GM23338 (cell line): Measurements from ENCODE around the gene CAD. TPM values are rescaled to one million over a fixed set of nuclear protein-coding genes. Genes with fewer than 3 reads are reported as not detected.

Experiments used
- ATAC-seq: fragments of 200-7000 bp; cut with Tn5 transposase; 3 replicates; pipeline ENCODE4 v1.9.1; 2020
- DNase-seq: peaks from one replicate; pipeline ENCODE4 v3.0.0-alpha.2; 2015; ENCODE audit warnings: low spot score
- H2AFZ ChIP-seq: fragments of 200-600 bp; sonication (generic); 2 replicates; pipeline ENCODE4 v1.8.0; 2016; ENCODE audit warnings: antibody characterized with exemption, mild to moderate bottlenecking, moderate library complexity
- H3F3A ChIP-seq: fragments of 200-600 bp; sonication (generic); replicated peaks from 2 replicates; pipeline ENCODE4 v1.8.0; 2017; ENCODE audit warnings: antibody characterized with exemption, mixed run types, low read depth
- H3K27ac ChIP-seq: fragments of 200-600 bp; sonication (generic); 2 replicates; pipeline ENCODE4 v1.6.1; 2016; ENCODE audit warnings: low read depth
- H3K27me3 ChIP-seq: fragments of 200-600 bp; sonication (generic); 2 replicates; pipeline ENCODE4 v1.8.0; 2016; ENCODE audit warnings: mild to moderate bottlenecking, mixed run types, moderate library complexity; ENCODE audit not compliant: insufficient read depth
- H3K36me3 ChIP-seq: fragments of 200-600 bp; sonication (generic); 2 replicates; pipeline ENCODE4 v1.8.0; 2016; ENCODE audit warnings: mild to moderate bottlenecking; ENCODE audit not compliant: insufficient read depth
- H3K4me1 ChIP-seq: fragments of 200-600 bp; sonication (generic); 2 replicates; pipeline ENCODE4 v1.8.0; 2016; ENCODE audit warnings: mild to moderate bottlenecking, moderate library complexity; ENCODE audit not compliant: insufficient read depth
- H3K4me2 ChIP-seq: fragments of 200-600 bp; sonication (generic); 2 replicates; pipeline ENCODE4 v1.7.1; 2017; ENCODE audit warnings: mixed run types
- H3K4me3 ChIP-seq: fragments of 200-600 bp; sonication (generic); 2 replicates; pipeline ENCODE4 v1.6.1; 2016; ENCODE audit warnings: mixed run types
- H3K79me2 ChIP-seq: fragments of 200-600 bp; sonication (generic); replicated peaks from 2 replicates; pipeline ENCODE4 v1.8.0; 2017; ENCODE audit warnings: mild to moderate bottlenecking; ENCODE audit not compliant: insufficient read depth
- H3K9me2 ChIP-seq: fragments of 200-600 bp; sonication (generic); 2 replicates; pipeline ENCODE4 v1.8.0; 2017; ENCODE audit not compliant: insufficient read depth
- H4K20me1 ChIP-seq: fragments of 200-600 bp; sonication (generic); replicated peaks from 2 replicates; pipeline ENCODE4 v1.8.0; 2017; ENCODE audit warnings: mild to moderate bottlenecking; ENCODE audit not compliant: insufficient read depth
- H3K27ac Mint-ChIP-seq: 2 replicates; pipeline ENCODE4 v1.8.0; 2020; ENCODE audit warnings: inconsistent platforms, mild to moderate bottlenecking, moderate library complexity, mixed read lengths
- H3K27me3 Mint-ChIP-seq: 3 replicates; pipeline ENCODE4 v1.8.0; 2022; ENCODE audit warnings: low read depth, mild to moderate bottlenecking, moderate library complexity, mixed read lengths, inconsistent platforms; ENCODE audit not compliant: insufficient read depth, poor library complexity
- H3K36me3 Mint-ChIP-seq: 3 replicates; pipeline ENCODE4 v1.8.0; 2021; ENCODE audit warnings: low read depth, mild to moderate bottlenecking, inconsistent platforms, moderate library complexity, mixed read lengths
- H3K4me1 Mint-ChIP-seq: 3 replicates; pipeline ENCODE4 v1.8.0; 2020; ENCODE audit warnings: mild to moderate bottlenecking, inconsistent platforms, mixed read lengths
- H3K4me3 Mint-ChIP-seq: 3 replicates; pipeline ENCODE4 v1.8.0; 2021; ENCODE audit warnings: moderate library complexity, mild to moderate bottlenecking, inconsistent platforms, mixed read lengths
- H3K9me3 Mint-ChIP-seq: 3 replicates; pipeline ENCODE4 v1.8.0; 2020; ENCODE audit warnings: moderate library complexity, mild to moderate bottlenecking, inconsistent platforms, mixed read lengths
- CTCF ChIP-seq, 2 experiments: fragments of 200-600 bp in 1 of 2; sonication (generic) in 1 of 2; conservative IDR thresholded peaks; 2 replicates each; pipeline versions ENCODE4 v1.5.1 to v1.6.1; 2016 to 2017; ENCODE audit warnings: antibody characterized with exemption in 2 of 2, low read depth in 2 of 2, mild to moderate bottlenecking in 2 of 2, moderate library complexity in 1 of 2
- EZH2 ChIP-seq: fragments of 200-600 bp; sonication (generic); IDR thresholded peaks from one replicate; pipeline ENCODE4 v1.8.0; 2017; ENCODE audit warnings: antibody characterized with exemption, mild to moderate bottlenecking, low read depth; ENCODE audit not compliant: unreplicated experiment
- EZH2phosphoT487 ChIP-seq: fragments of 200-600 bp; sonication (generic); IDR thresholded peaks from one replicate; pipeline ENCODE4 v1.8.1; 2018; ENCODE audit warnings: antibody characterized with exemption; ENCODE audit not compliant: unreplicated experiment
- NANOG ChIP-seq: IDR thresholded peaks from 2 replicates; pipeline ENCODE4 v1.6.1; 2016; ENCODE audit warnings: antibody characterized with exemption, borderline replicate concordance
- POLR2AphosphoS5 ChIP-seq: IDR thresholded peaks from 2 replicates; pipeline ENCODE4 v1.6.1; 2016; ENCODE audit warnings: antibody characterized with exemption, low read depth
- ZNF114 ChIP-seq: fragments of 250-450 bp; sonication (Bioruptor Pico); IDR thresholded peaks from 2 replicates; pipeline ENCODE4 v1.5.0; 2020; ENCODE audit warnings: mild to moderate bottlenecking, moderate library complexity
- polyA plus RNA-seq: library from polyadenylated mRNA; unstranded; fragments of >200 nt; fragmentation: Nextera tagmentation; extraction: Ambion mirVana; gene quantifications from 2 replicates; pipeline ENCODE4 v1.2.1, GENCODE V29; 2016
- total RNA-seq: library from RNA; depleted of rRNA; stranded (reverse); fragments of >200 nt; shearing (Covaris generic); gene quantifications from 2 replicates; pipeline ENCODE4 v1.2.3, GENCODE V29; 2014
- TF ChIP-seq, protein P1 (sequence below): fragments of 250-450 bp; sonication (Bioruptor Pico); IDR thresholded peaks from 2 replicates; pipeline ENCODE4 v1.5.0; 2020; ENCODE audit warnings: mild to moderate bottlenecking, moderate library complexity
- TF ChIP-seq, protein P2 (sequence below): IDR thresholded peaks from one replicate; pipeline ENCODE4 v1.6.1; 2018; ENCODE audit warnings: antibody characterized with exemption; ENCODE audit not compliant: unreplicated experiment

Gene CAD
- total and polyA plus RNA-seq, 2 experiments from 2014 or later, result 38.1 to 147 TPM

DNA sequence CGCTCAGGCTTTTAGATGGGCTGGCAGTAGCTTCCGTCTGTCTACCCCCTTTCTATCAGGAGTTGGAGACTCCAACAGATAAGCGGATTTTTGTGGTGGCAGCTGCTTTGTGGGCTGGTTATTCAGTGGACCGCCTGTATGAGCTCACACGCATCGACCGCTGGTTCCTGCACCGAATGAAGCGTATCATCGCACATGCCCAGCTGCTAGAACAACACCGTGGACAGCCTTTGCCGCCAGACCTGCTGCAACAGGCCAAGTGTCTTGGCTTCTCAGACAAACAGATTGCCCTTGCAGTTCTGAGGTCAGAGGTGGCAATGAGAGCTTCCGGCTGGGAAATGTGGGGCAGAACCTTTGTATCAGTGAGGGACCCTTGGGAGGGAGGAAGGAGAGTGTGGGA lies 14.8 kb downstream of the CAD start (continued):
- TF ChIP-seq, protein P1, sequence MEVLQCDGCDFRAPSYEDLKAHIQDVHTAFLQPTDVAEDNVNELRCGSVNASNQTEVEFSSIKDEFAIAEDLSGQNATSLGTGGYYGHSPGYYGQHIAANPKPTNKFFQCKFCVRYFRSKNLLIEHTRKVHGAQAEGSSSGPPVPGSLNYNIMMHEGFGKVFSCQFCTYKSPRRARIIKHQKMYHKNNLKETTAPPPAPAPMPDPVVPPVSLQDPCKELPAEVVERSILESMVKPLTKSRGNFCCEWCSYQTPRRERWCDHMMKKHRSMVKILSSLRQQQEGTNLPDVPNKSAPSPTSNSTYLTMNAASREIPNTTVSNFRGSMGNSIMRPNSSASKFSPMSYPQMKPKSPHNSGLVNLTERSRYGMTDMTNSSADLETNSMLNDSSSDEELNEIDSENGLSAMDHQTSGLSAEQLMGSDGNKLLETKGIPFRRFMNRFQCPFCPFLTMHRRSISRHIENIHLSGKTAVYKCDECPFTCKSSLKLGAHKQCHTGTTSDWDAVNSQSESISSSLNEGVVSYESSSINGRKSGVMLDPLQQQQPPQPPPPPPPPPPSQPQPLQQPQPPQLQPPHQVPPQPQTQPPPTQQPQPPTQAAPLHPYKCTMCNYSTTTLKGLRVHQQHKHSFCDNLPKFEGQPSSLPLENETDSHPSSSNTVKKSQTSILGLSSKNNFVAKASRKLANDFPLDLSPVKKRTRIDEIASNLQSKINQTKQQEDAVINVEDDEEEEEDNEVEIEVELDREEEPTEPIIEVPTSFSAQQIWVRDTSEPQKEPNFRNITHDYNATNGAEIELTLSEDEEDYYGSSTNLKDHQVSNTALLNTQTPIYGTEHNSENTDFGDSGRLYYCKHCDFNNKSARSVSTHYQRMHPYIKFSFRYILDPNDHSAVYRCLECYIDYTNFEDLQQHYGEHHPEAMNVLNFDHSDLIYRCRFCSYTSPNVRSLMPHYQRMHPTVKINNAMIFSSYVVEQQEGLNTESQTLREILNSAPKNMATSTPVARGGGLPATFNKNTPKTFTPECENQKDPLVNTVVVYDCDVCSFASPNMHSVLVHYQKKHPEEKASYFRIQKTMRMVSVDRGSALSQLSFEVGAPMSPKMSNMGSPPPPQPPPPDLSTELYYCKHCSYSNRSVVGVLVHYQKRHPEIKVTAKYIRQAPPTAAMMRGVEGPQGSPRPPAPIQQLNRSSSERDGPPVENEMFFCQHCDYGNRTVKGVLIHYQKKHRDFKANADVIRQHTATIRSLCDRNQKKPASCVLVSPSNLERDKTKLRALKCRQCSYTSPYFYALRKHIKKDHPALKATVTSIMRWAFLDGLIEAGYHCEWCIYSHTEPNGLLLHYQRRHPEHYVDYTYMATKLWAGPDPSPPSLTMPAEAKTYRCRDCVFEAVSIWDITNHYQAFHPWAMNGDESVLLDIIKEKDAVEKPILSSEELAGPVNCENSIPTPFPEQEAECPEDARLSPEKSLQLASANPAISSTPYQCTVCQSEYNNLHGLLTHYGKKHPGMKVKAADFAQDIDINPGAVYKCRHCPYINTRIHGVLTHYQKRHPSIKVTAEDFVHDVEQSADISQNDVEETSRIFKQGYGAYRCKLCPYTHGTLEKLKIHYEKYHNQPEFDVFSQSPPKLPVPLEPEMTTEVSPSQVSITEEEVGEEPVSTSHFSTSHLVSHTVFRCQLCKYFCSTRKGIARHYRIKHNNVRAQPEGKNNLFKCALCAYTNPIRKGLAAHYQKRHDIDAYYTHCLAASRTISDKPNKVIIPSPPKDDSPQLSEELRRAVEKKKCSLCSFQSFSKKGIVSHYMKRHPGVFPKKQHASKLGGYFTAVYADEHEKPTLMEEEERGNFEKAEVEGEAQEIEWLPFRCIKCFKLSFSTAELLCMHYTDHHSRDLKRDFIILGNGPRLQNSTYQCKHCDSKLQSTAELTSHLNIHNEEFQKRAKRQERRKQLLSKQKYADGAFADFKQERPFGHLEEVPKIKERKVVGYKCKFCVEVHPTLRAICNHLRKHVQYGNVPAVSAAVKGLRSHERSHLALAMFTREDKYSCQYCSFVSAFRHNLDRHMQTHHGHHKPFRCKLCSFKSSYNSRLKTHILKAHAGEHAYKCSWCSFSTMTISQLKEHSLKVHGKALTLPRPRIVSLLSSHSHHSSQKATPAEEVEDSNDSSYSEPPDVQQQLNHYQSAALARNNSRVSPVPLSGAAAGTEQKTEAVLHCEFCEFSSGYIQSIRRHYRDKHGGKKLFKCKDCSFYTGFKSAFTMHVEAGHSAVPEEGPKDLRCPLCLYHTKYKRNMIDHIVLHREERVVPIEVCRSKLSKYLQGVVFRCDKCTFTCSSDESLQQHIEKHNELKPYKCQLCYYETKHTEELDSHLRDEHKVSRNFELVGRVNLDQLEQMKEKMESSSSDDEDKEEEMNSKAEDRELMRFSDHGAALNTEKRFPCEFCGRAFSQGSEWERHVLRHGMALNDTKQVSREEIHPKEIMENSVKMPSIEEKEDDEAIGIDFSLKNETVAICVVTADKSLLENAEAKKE (CRISPR knock-in tag), result no peak
- TF ChIP-seq CTCF (conservative IDR thresholded peaks at IDR 0.05; ENCODE audit: low read depth in 2 of 2), result no peak
- no peak for TF ChIP-seq EZH2phosphoT487
- no peak for TF ChIP-seq EZH2
- no peak for TF ChIP-seq POLR2AphosphoS5
- TF ChIP-seq ZNF114 (CRISPR knock-in tag), result no peak

- no peaks in the 10 kb centered on the region for H3K4me1 ChIP-seq
- Mint-ChIP-seq H3K27ac (no peak overlapping the region), H3K9me3 (no peaks in the 10 kb centered on the region), H3K4me1 (no peaks in the 10 kb centered on the region), H3K27me3 (peaks cover 14% of the 10 kb centered on the region), H3K36me3 (peaks cover 97% of the 10 kb centered on the region), H3K4me3 (no peak overlapping the region)
- peaks cover 10% of the 10 kb centered on the region; the same call in 1 of the 2 replicates for H4K20me1 ChIP-seq
- ATAC-seq (no peak), DNase-seq (no peak)
- H3K4me2 ChIP-seq, result no peak overlapping the region
- no peak overlapping the region for H3K4me3 ChIP-seq
- no peaks in the 10 kb centered on the region for H3K27me3 ChIP-seq
- H3K36me3 ChIP-seq, result peaks cover 78% of the 10 kb centered on the region
- no peak overlapping the region for H3K27ac ChIP-seq
- no peak overlapping the region for H2AFZ ChIP-seq
- H3K9me2 ChIP-seq, result no peaks in the 10 kb centered on the region
- H3F3A ChIP-seq, result no peaks in the 10 kb centered on the region
- H3K79me2 ChIP-seq, result 0 out of 2 replicates have a peak, but pooled peaks cover 3% of the 10 kb centered on the region
- TF ChIP-seq, protein P2, sequence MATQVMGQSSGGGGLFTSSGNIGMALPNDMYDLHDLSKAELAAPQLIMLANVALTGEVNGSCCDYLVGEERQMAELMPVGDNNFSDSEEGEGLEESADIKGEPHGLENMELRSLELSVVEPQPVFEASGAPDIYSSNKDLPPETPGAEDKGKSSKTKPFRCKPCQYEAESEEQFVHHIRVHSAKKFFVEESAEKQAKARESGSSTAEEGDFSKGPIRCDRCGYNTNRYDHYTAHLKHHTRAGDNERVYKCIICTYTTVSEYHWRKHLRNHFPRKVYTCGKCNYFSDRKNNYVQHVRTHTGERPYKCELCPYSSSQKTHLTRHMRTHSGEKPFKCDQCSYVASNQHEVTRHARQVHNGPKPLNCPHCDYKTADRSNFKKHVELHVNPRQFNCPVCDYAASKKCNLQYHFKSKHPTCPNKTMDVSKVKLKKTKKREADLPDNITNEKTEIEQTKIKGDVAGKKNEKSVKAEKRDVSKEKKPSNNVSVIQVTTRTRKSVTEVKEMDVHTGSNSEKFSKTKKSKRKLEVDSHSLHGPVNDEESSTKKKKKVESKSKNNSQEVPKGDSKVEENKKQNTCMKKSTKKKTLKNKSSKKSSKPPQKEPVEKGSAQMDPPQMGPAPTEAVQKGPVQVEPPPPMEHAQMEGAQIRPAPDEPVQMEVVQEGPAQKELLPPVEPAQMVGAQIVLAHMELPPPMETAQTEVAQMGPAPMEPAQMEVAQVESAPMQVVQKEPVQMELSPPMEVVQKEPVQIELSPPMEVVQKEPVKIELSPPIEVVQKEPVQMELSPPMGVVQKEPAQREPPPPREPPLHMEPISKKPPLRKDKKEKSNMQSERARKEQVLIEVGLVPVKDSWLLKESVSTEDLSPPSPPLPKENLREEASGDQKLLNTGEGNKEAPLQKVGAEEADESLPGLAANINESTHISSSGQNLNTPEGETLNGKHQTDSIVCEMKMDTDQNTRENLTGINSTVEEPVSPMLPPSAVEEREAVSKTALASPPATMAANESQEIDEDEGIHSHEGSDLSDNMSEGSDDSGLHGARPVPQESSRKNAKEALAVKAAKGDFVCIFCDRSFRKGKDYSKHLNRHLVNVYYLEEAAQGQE, result no peak
- no peak for TF ChIP-seq NANOG
- no peak for TF ChIP-seq CTCF (conservative IDR thresholded peaks at IDR 0.05; ENCODE audit: low read depth in 2 of 2)
Measured at GRCh38 chr2:27233341-27233740, 16.2 kb downstream of the CAD start.
